ENCODE data around the gene SPHKAP.
"Not testable (repeated sequence)": the region's sequence is repeated elsewhere in the genome, so short reads cannot be mapped to it uniquely, and the experiment has no call there.

SPHKAP gene

GRCh38 chr2:228181098-228182019 is at the start of gene SPHKAP:
Gene SPHKAP (minus strand): TSS chr2:228181687. CDS start chr2:228181598, 89 bp downstream.
- Histone ChIP-seq H4K20me1 (ENCODE audit: insufficient read depth, low read length) (no peaks in the 10 kb centered on the region), H3K27me3 (ENCODE audit: insufficient read depth, low read length) (no peaks in the 10 kb centered on the region), H3K36me3 (ENCODE audit: insufficient read depth, low read length) (no peaks in the 10 kb centered on the region), H3K4me2 (ENCODE audit: low read length) (no peak within 1 kb of the TSS), H3F3A (ENCODE audit: insufficient read depth, low read length) (no peaks in the 10 kb centered on the region), H3K9ac (ENCODE audit: low read length) (no peak within 1 kb of the TSS), H3K27ac (ENCODE audit: low read depth, low read length, poor library complexity, severe bottlenecking) (no peak within 1 kb of the TSS), H2AFZ (ENCODE audit: low read length) (no peak within 1 kb of the TSS), H3K79me2 (ENCODE audit: insufficient read depth, low read length) (no peaks in the 10 kb centered on the region), H3K4me1 (ENCODE audit: insufficient read depth, low read length, severe bottlenecking) (no peaks in the 10 kb centered on the region), H3K9me3 (ENCODE audit: low read length) (no peaks in the 10 kb centered on the region), H3K9me2 (ENCODE audit: low read depth, low read length) (no peaks in the 10 kb centered on the region), H3K4me3 (ENCODE audit: low read depth, low read length, poor library complexity, severe bottlenecking) (no peak within 1 kb of the TSS)
- no peak for TF ChIP-seq CTCF (IDR thresholded peaks at IDR 0.05; ENCODE audit: low read length)
- no peak for TF ChIP-seq EZH2 (IDR thresholded peaks at IDR 0.05; ENCODE audit: borderline replicate concordance, low read length)

- Histone ChIP-seq H4K20me1 (ENCODE audit: insufficient read depth, low read length) (no peaks in the 10 kb centered on the region), H3K9ac (ENCODE audit: low read length) (no peak overlapping the region), H3K79me2 (ENCODE audit: insufficient read depth, low read length) (no peaks in the 10 kb centered on the region), H3K4me2 (ENCODE audit: low read length) (no peak overlapping the region), H3K4me1 (ENCODE audit: insufficient read depth, low read length, severe bottlenecking) (no peaks in the 10 kb centered on the region), H3K9me3 (ENCODE audit: low read length) (no peaks in the 10 kb centered on the region), H3F3A (ENCODE audit: insufficient read depth, low read length) (no peaks in the 10 kb centered on the region), H2AFZ (ENCODE audit: low read length) (no peak overlapping the region), H3K27me3 (ENCODE audit: insufficient read depth, low read length) (no peaks in the 10 kb centered on the region), H3K27ac (ENCODE audit: low read depth, low read length, poor library complexity, severe bottlenecking) (no peak overlapping the region), H3K9me2 (ENCODE audit: low read depth, low read length) (no peaks in the 10 kb centered on the region), H3K4me3 (ENCODE audit: low read depth, low read length, poor library complexity, severe bottlenecking) (no peak overlapping the region), H3K36me3 (ENCODE audit: insufficient read depth, low read length) (no peaks in the 10 kb centered on the region)
- TF ChIP-seq EZH2 (IDR thresholded peaks at IDR 0.05; ENCODE audit: borderline replicate concordance, low read length) (no peak), CTCF (IDR thresholded peaks at IDR 0.05; ENCODE audit: low read length) (no peak)
These were observed 46.0 kb upstream of the SPHKAP start for GRCh38 chr2:228227466-228227865.

GRCh38 chr2:228224410-228224809 is 42.9 kb upstream of the SPHKAP start:
- no peak for TF ChIP-seq EZH2 (IDR thresholded peaks at IDR 0.05; ENCODE audit: borderline replicate concordance, low read length)
- no peak for TF ChIP-seq CTCF (IDR thresholded peaks at IDR 0.05; ENCODE audit: low read length)
- Histone ChIP-seq H3K27me3 (ENCODE audit: insufficient read depth, low read length) (no peaks in the 10 kb centered on the region), H4K20me1 (ENCODE audit: insufficient read depth, low read length) (no peaks in the 10 kb centered on the region), H3K27ac (ENCODE audit: low read depth, low read length, poor library complexity, severe bottlenecking) (no peak overlapping the region), H3F3A (ENCODE audit: insufficient read depth, low read length) (no peaks in the 10 kb centered on the region), H3K79me2 (ENCODE audit: insufficient read depth, low read length) (no peaks in the 10 kb centered on the region), H3K4me3 (ENCODE audit: low read depth, low read length, poor library complexity, severe bottlenecking) (no peak overlapping the region), H3K36me3 (ENCODE audit: insufficient read depth, low read length) (no peaks in the 10 kb centered on the region), H2AFZ (ENCODE audit: low read length) (no peak overlapping the region), H3K4me2 (ENCODE audit: low read length) (no peak overlapping the region), H3K9ac (ENCODE audit: low read length) (no peak overlapping the region), H3K9me2 (ENCODE audit: low read depth, low read length) (no peaks in the 10 kb centered on the region), H3K4me1 (ENCODE audit: insufficient read depth, low read length, severe bottlenecking) (no peaks in the 10 kb centered on the region), H3K9me3 (ENCODE audit: low read length) (no peaks in the 10 kb centered on the region)

- not testable (repeated sequence) for H3K9ac ChIP-seq (ENCODE audit: low read length); H3K36me3 ChIP-seq (ENCODE audit: insufficient read depth, low read length); H3F3A ChIP-seq (ENCODE audit: insufficient read depth, low read length); H3K27me3 ChIP-seq (ENCODE audit: insufficient read depth, low read length); H3K9me3 ChIP-seq (ENCODE audit: low read length); H3K4me2 ChIP-seq (ENCODE audit: low read length); H2AFZ ChIP-seq (ENCODE audit: low read length); H3K79me2 ChIP-seq (ENCODE audit: insufficient read depth, low read length); H3K4me3 ChIP-seq (ENCODE audit: low read depth, low read length, poor library complexity, severe bottlenecking); H3K27ac ChIP-seq (ENCODE audit: low read depth, low read length, poor library complexity, severe bottlenecking); H3K9me2 ChIP-seq (ENCODE audit: low read depth, low read length); H4K20me1 ChIP-seq (ENCODE audit: insufficient read depth, low read length); H3K4me1 ChIP-seq (ENCODE audit: insufficient read depth, low read length, severe bottlenecking)
These were observed 37.1 kb upstream of the SPHKAP start for GRCh38 chr2:228218593-228218992.
